ENCODE data around the gene NUDT3.
"Not testable (repeated sequence)": the region's sequence is repeated elsewhere in the genome, so short reads cannot be mapped to it uniquely, and the experiment has no call there.

Gene NUDT3

DNA sequence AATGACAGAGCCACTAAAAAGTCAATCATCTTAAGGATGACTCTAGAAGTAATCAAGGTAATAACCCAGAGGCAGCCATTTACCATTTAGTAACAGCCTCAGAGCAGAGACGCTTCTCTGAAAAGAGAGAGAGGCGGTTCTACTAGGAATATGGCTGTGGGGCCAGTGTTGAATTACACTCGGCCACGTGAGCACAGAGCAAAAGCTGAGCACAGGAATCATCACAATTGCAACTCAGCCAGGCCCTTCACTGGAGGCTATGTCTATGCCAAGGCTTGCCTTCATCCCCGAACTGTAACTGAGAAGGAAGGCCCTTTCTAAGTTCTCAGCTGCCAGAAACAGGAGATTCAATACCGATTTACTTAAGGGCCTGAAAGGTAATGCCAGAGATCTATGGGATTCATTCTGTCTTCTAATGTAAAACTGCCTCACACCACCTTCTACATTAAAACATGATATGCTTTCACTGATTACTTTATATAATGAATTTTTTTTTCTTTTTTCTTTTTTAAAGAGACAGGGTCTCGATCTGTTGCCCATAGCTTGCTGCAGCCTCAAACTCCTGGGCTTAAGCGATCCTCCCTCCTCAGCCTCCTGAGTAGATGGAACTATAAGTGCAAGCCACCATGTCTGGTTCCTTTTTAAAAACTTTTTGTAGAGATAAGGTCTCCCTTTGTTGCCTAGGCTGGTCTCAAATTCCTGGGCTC, 67.6 kb downstream of the NUDT3 start:
- Histone ChIP-seq H3K9me3 (ENCODE audit: control insufficient read depth in 5 of 5, low read length in 5 of 5) (no peaks in the 10 kb centered on the region), H3K4me1 (ENCODE audit: control insufficient read depth in 5 of 5, insufficient read depth in 5 of 5, low read length in 5 of 5) (peaks cover 0 to 6% (median 4%) of the 10 kb centered on the region in 5 donors), H3K27me3 (ENCODE audit: control insufficient read depth in 5 of 5, insufficient read depth in 4 of 5, low read length in 5 of 5) (no peaks in the 10 kb centered on the region), H3K9ac (ENCODE audit: low read length in 5 of 5) (no peak overlapping the region), H3K27ac (ENCODE audit: low read depth, low read length) (no peak overlapping the region), H3K36me3 (ENCODE audit: control insufficient read depth in 5 of 5, insufficient read depth in 5 of 5, low read length in 5 of 5) (peaks cover 0 to 2% (median 0%) of the 10 kb centered on the region in 5 donors), H3K4me3 (ENCODE audit: low read depth in 1 of 5, low read length in 5 of 5) (no peak overlapping the region)

DNA sequence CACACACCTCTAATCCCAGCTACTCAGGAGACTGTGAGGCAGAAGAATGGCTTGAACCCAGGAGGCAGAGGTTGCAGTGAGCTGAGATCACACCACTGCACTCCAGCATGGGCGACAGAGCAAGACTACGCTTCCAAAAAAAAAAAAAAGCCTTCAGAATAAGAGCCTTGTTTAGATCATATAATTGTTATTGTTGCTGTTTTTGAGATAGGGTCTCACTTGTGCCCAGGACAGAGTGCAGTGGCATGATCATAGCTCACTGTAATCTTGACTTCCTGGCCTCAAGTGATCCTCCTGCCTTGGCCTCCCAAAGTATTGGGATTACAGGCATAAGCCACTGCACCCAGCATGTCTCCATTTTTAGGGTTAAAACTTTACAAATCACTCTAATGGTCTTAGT, 68.2 kb downstream of the NUDT3 start:
- not testable (repeated sequence) for H3K27ac ChIP-seq (ENCODE audit: low read depth, low read length)

DNA sequence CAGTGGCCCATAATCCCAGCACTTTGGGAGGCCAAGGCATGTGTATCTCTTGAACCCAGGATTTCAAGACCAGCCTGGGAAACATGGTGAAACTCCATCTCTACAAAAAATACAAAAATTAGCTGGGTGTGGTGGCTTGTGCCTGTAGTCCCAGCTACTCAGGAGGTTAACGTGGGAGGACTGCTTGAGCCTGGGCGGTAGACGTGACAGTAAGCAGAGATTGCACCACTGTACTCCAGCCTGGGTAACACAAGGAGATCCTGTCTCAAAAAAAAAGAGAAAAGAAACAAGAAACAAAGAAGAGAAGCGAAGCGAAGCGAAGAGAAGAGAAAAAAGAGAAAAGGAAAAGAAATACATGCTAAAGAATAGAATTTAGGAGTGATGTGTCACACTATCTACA, 69.2 kb downstream of the NUDT3 start:
- Histone ChIP-seq H3K4me3 (ENCODE audit: low read depth in 1 of 5, low read length in 5 of 5) (no peak overlapping the region), H3K27me3 (ENCODE audit: control insufficient read depth in 5 of 5, insufficient read depth in 4 of 5, low read length in 5 of 5) (no peaks in the 10 kb centered on the region), H3K4me1 (ENCODE audit: control insufficient read depth in 5 of 5, insufficient read depth in 5 of 5, low read length in 5 of 5) (peaks cover 0 to 15% (median 13%) of the 10 kb centered on the region in 5 donors), H3K27ac (ENCODE audit: low read depth, low read length) (no peak overlapping the region), H3K9me3 (ENCODE audit: control insufficient read depth in 5 of 5, low read length in 5 of 5) (no peaks in the 10 kb centered on the region), H3K36me3 (ENCODE audit: control insufficient read depth in 5 of 5, insufficient read depth in 5 of 5, low read length in 5 of 5) (peaks cover 0 to 2% (median 0%) of the 10 kb centered on the region in 5 donors), H3K9ac (ENCODE audit: low read length in 5 of 5) (no peak overlapping the region)

More for the DNA sequence above, 68.2 kb downstream of the NUDT3 start:
- H3K4me3 ChIP-seq (ENCODE audit: low read depth in 1 of 5, low read length in 5 of 5); H3K27me3 ChIP-seq (ENCODE audit: control insufficient read depth in 5 of 5, insufficient read depth in 4 of 5, low read length in 5 of 5); H3K36me3 ChIP-seq (ENCODE audit: control insufficient read depth in 5 of 5, insufficient read depth in 5 of 5, low read length in 5 of 5); H3K9me3 ChIP-seq (ENCODE audit: control insufficient read depth in 5 of 5, low read length in 5 of 5); H3K9ac ChIP-seq (ENCODE audit: low read length in 5 of 5): not testable (repeated sequence)
- peaks cover 0 to 11% (median 4%) of the 10 kb centered on the region in 5 donors for H3K4me1 ChIP-seq (ENCODE audit: control insufficient read depth in 5 of 5, insufficient read depth in 5 of 5, low read length in 5 of 5)

DNA sequence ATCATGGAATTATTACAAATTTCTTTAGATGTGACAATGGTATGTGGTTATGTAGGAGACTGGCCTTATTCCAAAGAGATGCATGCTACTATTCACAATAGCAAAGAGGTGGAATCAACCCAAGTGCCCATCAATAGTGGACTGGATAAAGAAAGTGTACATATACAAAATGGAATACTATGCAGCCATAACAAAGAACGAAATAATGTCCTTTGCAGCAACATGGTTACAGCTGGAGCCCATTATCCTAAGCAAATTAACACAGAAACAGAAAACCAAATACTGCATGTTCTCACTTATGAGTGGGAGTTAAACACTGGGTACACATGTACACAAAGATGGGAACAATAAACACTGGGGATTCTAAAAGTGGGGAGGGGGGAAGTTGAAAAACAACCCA, 69.7 kb downstream of the NUDT3 start:
- H3K4me3 ChIP-seq (ENCODE audit: low read depth in 1 of 5, low read length in 5 of 5), result no peak overlapping the region
- peaks cover 0 to 20% (median 17%) of the 10 kb centered on the region in 5 donors for H3K4me1 ChIP-seq (ENCODE audit: control insufficient read depth in 5 of 5, insufficient read depth in 5 of 5, low read length in 5 of 5)
- H3K9me3 ChIP-seq (ENCODE audit: control insufficient read depth in 5 of 5, low read length in 5 of 5), result no peaks in the 10 kb centered on the region
- H3K27me3 ChIP-seq (ENCODE audit: control insufficient read depth in 5 of 5, insufficient read depth in 4 of 5, low read length in 5 of 5), result no peaks in the 10 kb centered on the region
- H3K9ac ChIP-seq (ENCODE audit: low read length in 5 of 5), result no peak overlapping the region
- peaks cover 0 to 2% (median 0%) of the 10 kb centered on the region in 5 donors for H3K36me3 ChIP-seq (ENCODE audit: control insufficient read depth in 5 of 5, insufficient read depth in 5 of 5, low read length in 5 of 5)
- H3K27ac ChIP-seq (ENCODE audit: low read depth, low read length), result no peak overlapping the region

DNA sequence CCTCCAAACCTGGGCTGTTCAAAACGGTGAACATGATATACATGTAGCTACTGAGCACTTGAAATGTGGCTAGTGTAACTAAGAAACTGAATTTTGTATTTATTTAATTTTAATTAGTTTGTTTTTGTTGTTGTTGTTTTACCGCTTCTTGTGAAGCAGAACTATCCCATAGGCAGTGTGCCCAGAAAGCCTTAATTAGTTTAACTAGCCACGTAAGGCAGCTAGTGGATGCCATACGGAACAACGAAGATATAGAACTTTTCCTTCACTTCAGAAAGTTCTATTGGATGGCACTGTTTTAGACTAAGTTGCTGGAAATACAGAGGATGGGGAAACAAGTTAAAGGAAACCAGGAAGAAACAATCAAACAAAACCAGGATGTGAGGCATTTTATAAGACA, 70.6 kb downstream of the NUDT3 start:
- Histone ChIP-seq H3K4me3 (ENCODE audit: low read depth in 1 of 5, low read length in 5 of 5) (no peak overlapping the region), H3K27ac (ENCODE audit: low read depth, low read length) (no peak overlapping the region), H3K36me3 (ENCODE audit: control insufficient read depth in 5 of 5, insufficient read depth in 5 of 5, low read length in 5 of 5) (no peaks in the 10 kb centered on the region), H3K9ac (ENCODE audit: low read length in 5 of 5) (no peak overlapping the region), H3K27me3 (ENCODE audit: control insufficient read depth in 5 of 5, insufficient read depth in 4 of 5, low read length in 5 of 5) (no peaks in the 10 kb centered on the region), H3K4me1 (ENCODE audit: control insufficient read depth in 5 of 5, insufficient read depth in 5 of 5, low read length in 5 of 5) (peaks cover 0 to 23% (median 18%) of the 10 kb centered on the region in 5 donors), H3K9me3 (ENCODE audit: control insufficient read depth in 5 of 5, low read length in 5 of 5) (no peaks in the 10 kb centered on the region)

DNA sequence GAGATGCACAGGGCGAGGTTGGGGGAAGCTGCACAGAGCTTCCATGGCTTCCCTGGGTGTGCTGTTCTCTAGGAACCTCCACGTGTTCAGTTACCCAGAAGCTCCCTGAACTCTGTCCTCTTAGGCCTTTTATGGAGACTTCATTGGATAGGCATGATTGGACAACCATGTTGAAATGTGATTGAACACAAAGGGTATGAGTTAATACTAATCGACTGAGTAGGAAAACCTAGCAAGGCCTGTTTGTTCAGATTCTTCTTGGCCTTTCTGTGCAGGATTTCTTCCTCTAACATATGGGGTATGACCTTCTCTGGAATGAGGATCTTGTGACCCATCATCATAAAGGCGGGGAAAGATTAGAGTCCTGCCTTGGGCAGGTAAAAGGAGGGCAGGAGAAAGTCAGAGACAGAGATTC, 73.0 kb downstream of the NUDT3 start:
- Histone ChIP-seq H3K4me3 (ENCODE audit: low read depth in 1 of 5, low read length in 5 of 5) (no peak overlapping the region), H3K27ac (ENCODE audit: low read depth, low read length) (no peak overlapping the region), H3K36me3 (ENCODE audit: control insufficient read depth in 5 of 5, insufficient read depth in 5 of 5, low read length in 5 of 5) (no peaks in the 10 kb centered on the region), H3K9me3 (ENCODE audit: control insufficient read depth in 5 of 5, low read length in 5 of 5) (no peaks in the 10 kb centered on the region), H3K9ac (ENCODE audit: low read length in 5 of 5) (no peak overlapping the region), H3K27me3 (ENCODE audit: control insufficient read depth in 5 of 5, insufficient read depth in 4 of 5, low read length in 5 of 5) (no peaks in the 10 kb centered on the region), H3K4me1 (ENCODE audit: control insufficient read depth in 5 of 5, insufficient read depth in 5 of 5, low read length in 5 of 5) (peaks cover 0 to 22% (median 19%) of the 10 kb centered on the region in 5 donors)

DNA sequence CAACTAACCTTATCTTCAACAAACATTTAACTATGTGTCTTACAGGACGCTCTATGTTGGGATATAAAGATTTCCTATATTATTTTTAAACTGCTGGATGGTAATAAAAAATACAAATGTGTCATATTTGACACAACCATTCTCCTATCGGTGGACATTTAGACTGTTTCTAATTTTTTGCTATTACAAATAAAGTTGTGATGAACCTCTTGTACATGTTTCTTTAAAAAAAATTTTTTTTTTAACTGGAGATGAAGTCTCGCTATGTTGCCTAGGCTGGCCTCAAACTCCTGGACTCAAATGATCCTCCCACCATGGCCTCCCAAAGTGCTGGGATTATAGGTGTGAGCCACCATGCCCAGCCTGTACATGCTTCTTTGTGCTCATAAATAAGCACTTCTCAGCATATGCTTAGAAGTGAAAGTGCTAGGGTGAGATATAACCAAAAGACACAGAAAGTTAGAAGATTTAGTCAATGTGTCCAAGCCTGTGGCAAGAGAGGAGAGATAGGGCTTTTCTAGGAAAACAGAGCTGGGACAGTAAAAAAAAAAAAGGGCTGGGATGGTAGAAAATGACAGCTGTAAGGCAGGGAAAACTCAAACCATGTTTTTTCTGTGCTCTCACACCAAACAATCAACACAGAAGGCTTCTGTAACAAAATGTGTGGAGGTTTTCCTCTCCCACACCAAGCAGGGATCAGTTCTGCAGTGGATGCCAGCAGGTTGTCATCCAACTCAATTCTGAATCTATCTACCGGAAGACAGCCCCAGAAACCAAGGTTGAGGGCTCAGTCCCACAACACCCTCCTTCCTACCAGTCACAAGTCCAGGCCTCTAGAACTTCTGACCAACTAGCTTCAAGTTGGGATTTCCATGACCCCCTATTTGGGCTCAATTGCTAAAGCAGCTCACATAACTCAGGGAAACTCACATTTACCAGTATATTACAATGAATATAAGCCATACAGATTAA, 73.7 kb downstream of the NUDT3 start:
- no peak overlapping the region for H3K4me3 ChIP-seq (ENCODE audit: low read depth in 1 of 5, low read length in 5 of 5)
- H3K27ac ChIP-seq (ENCODE audit: low read depth, low read length), result no peak overlapping the region
- H3K9ac ChIP-seq (ENCODE audit: low read length in 5 of 5), result peak overlapping the region in 1 of 5 donors; percentile 23
- H3K4me1 ChIP-seq (ENCODE audit: control insufficient read depth in 5 of 5, insufficient read depth in 5 of 5, low read length in 5 of 5), result peaks cover 0 to 22% (median 19%) of the 10 kb centered on the region in 5 donors
- H3K27me3 ChIP-seq (ENCODE audit: control insufficient read depth in 5 of 5, insufficient read depth in 4 of 5, low read length in 5 of 5), result no peaks in the 10 kb centered on the region
- H3K36me3 ChIP-seq (ENCODE audit: control insufficient read depth in 5 of 5, insufficient read depth in 5 of 5, low read length in 5 of 5), result no peaks in the 10 kb centered on the region
- H3K9me3 ChIP-seq (ENCODE audit: control insufficient read depth in 5 of 5, low read length in 5 of 5), result no peaks in the 10 kb centered on the region

DNA sequence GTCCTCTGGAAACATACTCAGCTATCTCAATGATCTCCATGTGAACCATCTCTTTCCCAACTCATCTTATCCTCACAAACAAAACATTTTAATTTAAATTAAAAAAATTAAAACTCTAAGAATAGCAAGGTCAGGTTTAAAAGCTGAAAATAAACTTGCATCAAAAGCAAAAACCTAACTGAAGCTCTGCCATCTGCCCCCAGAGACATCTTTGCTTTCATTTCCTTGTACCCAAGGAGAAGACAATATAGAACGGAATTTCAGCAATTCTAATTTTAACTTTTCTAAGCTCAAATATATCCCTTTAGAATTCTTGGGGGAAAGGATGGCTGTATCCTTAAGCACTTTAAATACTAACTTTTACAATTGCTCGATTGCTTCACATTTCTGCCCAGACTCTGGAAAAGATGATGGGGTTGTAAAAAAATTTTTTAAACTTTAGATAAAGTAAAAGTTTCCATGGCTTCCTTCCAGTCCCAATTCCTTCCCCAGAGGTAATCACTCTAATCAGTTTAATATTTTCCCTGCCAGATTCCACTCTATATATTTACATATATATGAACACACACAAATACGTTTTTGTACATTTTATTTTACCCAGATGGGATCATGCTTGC, 74.5 kb downstream of the NUDT3 start:
- Histone ChIP-seq H3K27ac (ENCODE audit: low read depth, low read length) (no peak overlapping the region), H3K9me3 (ENCODE audit: control insufficient read depth in 5 of 5, low read length in 5 of 5) (no peaks in the 10 kb centered on the region), H3K27me3 (ENCODE audit: control insufficient read depth in 5 of 5, insufficient read depth in 4 of 5, low read length in 5 of 5) (no peaks in the 10 kb centered on the region), H3K36me3 (ENCODE audit: control insufficient read depth in 5 of 5, insufficient read depth in 5 of 5, low read length in 5 of 5) (no peaks in the 10 kb centered on the region), H3K9ac (ENCODE audit: low read length in 5 of 5) (peak overlapping the region in 1 of 5 donors; percentile 23), H3K4me3 (ENCODE audit: low read depth in 1 of 5, low read length in 5 of 5) (no peak overlapping the region), H3K4me1 (ENCODE audit: control insufficient read depth in 5 of 5, insufficient read depth in 5 of 5, low read length in 5 of 5) (peaks cover 0 to 22% (median 19%) of the 10 kb centered on the region in 5 donors)

DNA sequence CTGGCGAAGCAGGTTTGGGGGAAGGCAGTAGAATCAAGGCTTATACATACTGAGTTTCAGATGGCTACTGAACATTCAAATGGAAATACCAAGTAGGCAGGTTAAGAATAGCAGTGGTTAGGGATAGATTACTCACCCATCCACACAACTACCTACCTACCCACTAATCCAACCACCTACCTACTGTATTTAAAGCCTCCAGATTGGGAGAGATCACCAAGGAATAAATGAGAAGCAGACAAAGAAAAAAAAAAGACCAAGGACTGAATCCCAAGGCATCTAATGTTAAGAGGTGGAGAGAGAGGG, 75.3 kb downstream of the NUDT3 start:
- Histone ChIP-seq H3K4me3 (ENCODE audit: low read depth in 1 of 5, low read length in 5 of 5) (no peak overlapping the region), H3K36me3 (ENCODE audit: control insufficient read depth in 5 of 5, insufficient read depth in 5 of 5, low read length in 5 of 5) (no peaks in the 10 kb centered on the region), H3K4me1 (ENCODE audit: control insufficient read depth in 5 of 5, insufficient read depth in 5 of 5, low read length in 5 of 5) (peaks cover 0 to 22% (median 19%) of the 10 kb centered on the region in 5 donors), H3K27ac (ENCODE audit: low read depth, low read length) (no peak overlapping the region), H3K27me3 (ENCODE audit: control insufficient read depth in 5 of 5, insufficient read depth in 4 of 5, low read length in 5 of 5) (no peaks in the 10 kb centered on the region), H3K9me3 (ENCODE audit: control insufficient read depth in 5 of 5, low read length in 5 of 5) (no peaks in the 10 kb centered on the region), H3K9ac (ENCODE audit: low read length in 5 of 5) (no peak overlapping the region)
